NB4 (cell line): ENCODE measurements around the gene AP1G1.

Source experiments
- CTCF ChIP-seq: IDR thresholded peaks from one replicate; pipeline ENCODE4 v1.5.1; 2012; ENCODE audit warnings: low read depth, low read length
- MAX ChIP-seq: IDR thresholded peaks from 2 replicates; pipeline ENCODE4 v1.6.1; 2011; ENCODE audit warnings: low read depth, low read length
- MYC ChIP-seq: IDR thresholded peaks from 2 replicates; pipeline ENCODE4 v1.6.1; 2011; ENCODE audit warnings: low read depth, low read length
- POLR2A ChIP-seq: IDR thresholded peaks from 2 replicates; pipeline ENCODE4 v1.6.1; 2011; ENCODE audit warnings: mild to moderate bottlenecking; ENCODE audit not compliant: insufficient read length; ENCODE audit errors: extremely low read depth

GRCh38 chr16:71709229-71709781 is 99.3 kb downstream of the AP1G1 start:
- no peak for TF ChIP-seq CTCF
- no peak for TF ChIP-seq MAX
- no peak for TF ChIP-seq POLR2A
- no peak for TF ChIP-seq MYC
